Activated CD4-positive, alpha-beta memory T cell treated with anti-CD3 and anti-CD28 coated beads, Interleukin-2, amount 10 ng/mL, durations not matched to agents 7 days and 5 days (primary cell): ENCODE data around the gene TRIM50. TPM values are rescaled to one million over a fixed set of nuclear protein-coding genes. Genes with fewer than 3 reads are reported as not detected.

Source experiments
- CTCF ChIA-PET: fragments of 350-600 bp; sonication (Branson Sonifier 250); formaldehyde crosslinking; loops from one replicate; lab custom pipeline; 2021; ENCODE audit warnings: antibody characterized with exemption, inconsistent platforms; lab: Charles Lee
- POLR2A ChIA-PET: fragments of 350-600 bp; sonication (Branson Sonifier 250); formaldehyde crosslinking; loops from one replicate; lab custom pipeline; 2021; ENCODE audit warnings: antibody characterized with exemption; lab: Charles Lee
- DNase-seq: peaks from one replicate; pipeline ENCODE4 v3.0.0-alpha.2; 2020
- H3K27ac Mint-ChIP-seq: one replicate; pipeline ENCODE4 v1.8.0; 2021; ENCODE audit warnings: mild to moderate bottlenecking, mixed read lengths
- H3K27me3 Mint-ChIP-seq: one replicate; pipeline ENCODE4 v1.8.0; 2021; ENCODE audit warnings: mixed read lengths
- H3K36me3 Mint-ChIP-seq: one replicate; pipeline ENCODE4 v1.8.0; 2021; ENCODE audit warnings: low read depth, mixed read lengths
- H3K4me1 Mint-ChIP-seq: one replicate; pipeline ENCODE4 v1.8.0; 2021; ENCODE audit warnings: mixed read lengths
- H3K4me3 Mint-ChIP-seq: one replicate; pipeline ENCODE4 v1.8.0; 2021; ENCODE audit warnings: mild to moderate bottlenecking, mixed read lengths
- H3K9me3 Mint-ChIP-seq: one replicate; pipeline ENCODE4 v1.8.0; 2021; ENCODE audit warnings: mixed read lengths
- total RNA-seq, 2 experiments: library from RNA; stranded (reverse); gene quantifications; one replicate each; pipeline ENCODE4 v1.2.3, GENCODE V29; 2021

Gene TRIM50
- total RNA-seq, 2 experiments from 2014 or later: not detected

GRCh38 chr7:73358590-73359275 lies 30.9 kb upstream of the TRIM50 start:
- no peaks in the 10 kb centered on the region for H3K36me3 Mint-ChIP-seq

GRCh38 chr7:73356159-73356558 lies 28.3 kb upstream of the TRIM50 start:
- H3K27ac Mint-ChIP-seq: no peak overlapping the region
- POLR2A ChIA-PET: no interaction called here
- H3K4me3 Mint-ChIP-seq: no peak overlapping the region
- no peaks in the 10 kb centered on the region for H3K9me3 Mint-ChIP-seq
- H3K4me1 Mint-ChIP-seq: no peaks in the 10 kb centered on the region
- CTCF ChIA-PET: no interaction called here
- DNase-seq: no peak
- peaks cover 9% of the 10 kb centered on the region for H3K27me3 Mint-ChIP-seq
- no peaks in the 10 kb centered on the region for H3K36me3 Mint-ChIP-seq

More at GRCh38 chr7:73358590-73359275, 30.9 kb upstream of the TRIM50 start:
- H3K27ac Mint-ChIP-seq: no peak overlapping the region
- no peak overlapping the region for H3K4me3 Mint-ChIP-seq
- no peaks in the 10 kb centered on the region for H3K4me1 Mint-ChIP-seq
- H3K9me3 Mint-ChIP-seq: no peaks in the 10 kb centered on the region
- DNase-seq: no peak
- CTCF ChIA-PET: no interaction called here
- POLR2A ChIA-PET: no interaction called here
- peaks cover 9% of the 10 kb centered on the region for H3K27me3 Mint-ChIP-seq

DNA sequence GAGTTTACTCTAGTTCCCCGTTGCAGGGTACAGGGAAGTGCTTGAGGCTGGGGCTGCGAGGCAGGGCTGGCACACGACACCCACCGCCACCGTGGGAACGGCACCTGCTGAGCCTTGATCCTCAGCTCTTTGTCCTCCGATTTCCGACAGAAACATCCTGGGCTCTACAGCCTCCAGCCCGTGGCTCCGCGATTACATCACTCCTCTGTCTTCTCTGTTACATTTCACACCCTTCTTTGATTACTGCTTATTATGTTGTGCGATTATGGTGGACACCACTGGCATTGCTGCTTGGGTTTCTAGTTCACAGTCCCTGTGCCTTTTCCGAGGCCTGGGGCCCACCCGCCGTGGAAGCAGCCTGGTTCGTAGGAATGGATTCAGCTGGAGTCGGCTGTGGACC lies 26.9 kb upstream of the TRIM50 start:
- H3K4me1 Mint-ChIP-seq: no peaks in the 10 kb centered on the region
- peaks cover 4% of the 10 kb centered on the region for H3K27me3 Mint-ChIP-seq
- no peak for DNase-seq
- H3K9me3 Mint-ChIP-seq: no peaks in the 10 kb centered on the region
- no peak overlapping the region for H3K4me3 Mint-ChIP-seq
- H3K36me3 Mint-ChIP-seq: no peaks in the 10 kb centered on the region
- CTCF ChIA-PET: no interaction called here
- POLR2A ChIA-PET: no interaction called here
- H3K27ac Mint-ChIP-seq: no peak overlapping the region

DNA sequence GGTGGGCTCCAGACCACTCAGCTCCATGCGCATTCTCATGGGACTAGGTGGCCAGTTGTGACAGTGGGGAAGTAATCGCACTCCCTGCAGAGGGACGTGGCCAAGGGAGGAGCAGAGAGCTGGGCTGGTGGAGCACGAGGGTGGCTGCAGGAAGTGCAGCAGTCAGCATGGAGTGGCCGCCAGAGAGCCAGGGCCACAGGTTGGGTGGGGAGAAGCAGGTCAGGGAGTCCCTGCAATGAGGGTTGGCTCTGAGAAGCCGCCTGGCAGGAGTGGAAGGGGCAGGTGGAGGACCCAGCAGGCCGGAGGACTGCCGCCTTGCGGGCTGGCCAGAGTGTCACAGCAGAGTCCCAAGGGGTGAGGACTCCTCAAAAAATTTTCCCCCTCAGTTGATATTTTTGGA lies 26.3 kb upstream of the TRIM50 start:
- Mint-ChIP-seq H3K4me1 (no peaks in the 10 kb centered on the region), H3K36me3 (no peaks in the 10 kb centered on the region), H3K9me3 (no peaks in the 10 kb centered on the region), H3K4me3 (no peak overlapping the region), H3K27ac (no peak overlapping the region), H3K27me3 (peaks cover 3% of the 10 kb centered on the region)
- ChIA-PET POLR2A (no interaction called here), CTCF (no interaction called here)
- no peak for DNase-seq

DNA sequence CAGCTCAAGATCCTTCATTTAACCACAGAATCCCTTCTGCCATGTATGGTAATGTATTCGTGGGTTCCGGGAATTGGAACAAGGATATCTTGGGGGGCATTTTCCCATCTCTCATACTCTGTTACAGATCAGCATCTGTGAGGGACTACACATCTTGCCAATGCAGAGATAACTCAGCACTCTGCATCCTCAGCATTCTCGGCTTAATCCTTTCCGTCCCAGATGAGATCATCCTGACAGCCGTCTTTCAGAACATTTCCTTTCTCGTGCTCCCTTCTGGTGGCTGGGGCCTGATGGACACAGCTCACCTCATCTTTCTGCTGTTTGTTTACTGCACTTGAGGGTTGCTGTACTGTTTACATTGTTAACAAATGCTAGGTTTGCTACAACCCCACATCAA lies 25.4 kb upstream of the TRIM50 start:
- Mint-ChIP-seq H3K36me3 (no peaks in the 10 kb centered on the region), H3K27me3 (peaks cover 2% of the 10 kb centered on the region), H3K27ac (no peak overlapping the region), H3K9me3 (no peaks in the 10 kb centered on the region), H3K4me1 (no peaks in the 10 kb centered on the region), H3K4me3 (no peak overlapping the region)
- no peak for DNase-seq
- CTCF ChIA-PET: no interaction called here
- POLR2A ChIA-PET: no interaction called here

GRCh38 chr7:73352784-73353183 lies 24.9 kb upstream of the TRIM50 start:
- CTCF ChIA-PET: no interaction called here
- H3K9me3 Mint-ChIP-seq: no peaks in the 10 kb centered on the region
- no peaks in the 10 kb centered on the region for H3K4me1 Mint-ChIP-seq
- POLR2A ChIA-PET: no interaction called here
- no peak overlapping the region for H3K4me3 Mint-ChIP-seq
- no peak for DNase-seq
- no peak overlapping the region for H3K27ac Mint-ChIP-seq
- H3K36me3 Mint-ChIP-seq: no peaks in the 10 kb centered on the region
- H3K27me3 Mint-ChIP-seq: peaks cover 2% of the 10 kb centered on the region

DNA sequence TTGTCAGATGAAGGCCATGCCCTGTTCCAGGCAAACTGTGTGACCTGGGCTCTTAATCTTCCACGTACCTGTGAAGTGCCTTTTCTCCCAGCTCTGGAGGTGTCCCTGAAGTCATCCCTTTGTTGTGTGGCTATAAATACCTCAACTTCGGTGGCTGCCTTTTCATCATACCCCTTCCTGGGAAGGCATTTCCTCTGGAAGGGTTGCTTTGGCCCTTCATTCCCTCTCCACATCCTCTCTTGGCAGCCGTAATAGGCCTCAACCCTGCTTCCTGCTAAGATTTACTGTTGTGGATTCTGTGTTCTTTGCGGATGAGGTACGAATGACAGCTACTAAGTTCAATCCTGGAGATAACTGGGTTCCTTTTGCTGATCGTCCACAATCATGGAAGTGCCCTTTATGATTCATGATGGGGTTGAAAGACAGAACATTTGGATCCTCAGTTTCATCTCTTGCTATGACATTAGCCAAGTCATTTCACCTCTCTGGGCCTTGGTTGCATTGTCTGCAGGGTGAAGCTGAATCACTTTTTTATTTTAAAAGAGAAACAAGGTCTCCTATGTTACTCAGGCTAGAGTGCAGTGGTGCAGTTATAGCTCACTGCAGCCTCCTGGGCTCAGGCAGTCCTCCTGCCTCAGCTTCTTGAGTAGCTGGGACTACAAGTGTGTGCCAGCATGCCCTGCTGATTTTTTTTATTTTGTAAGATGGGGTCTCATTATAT lies 23.7 kb upstream of the TRIM50 start:
- H3K9me3 Mint-ChIP-seq: no peaks in the 10 kb centered on the region
- no peaks in the 10 kb centered on the region for H3K4me1 Mint-ChIP-seq
- POLR2A ChIA-PET: no interaction called here
- CTCF ChIA-PET: no interaction called here
- H3K4me3 Mint-ChIP-seq: no peak overlapping the region
- no peak for DNase-seq
- H3K27me3 Mint-ChIP-seq: peaks cover 2% of the 10 kb centered on the region
- no peaks in the 10 kb centered on the region for H3K36me3 Mint-ChIP-seq
- no peak overlapping the region for H3K27ac Mint-ChIP-seq

DNA sequence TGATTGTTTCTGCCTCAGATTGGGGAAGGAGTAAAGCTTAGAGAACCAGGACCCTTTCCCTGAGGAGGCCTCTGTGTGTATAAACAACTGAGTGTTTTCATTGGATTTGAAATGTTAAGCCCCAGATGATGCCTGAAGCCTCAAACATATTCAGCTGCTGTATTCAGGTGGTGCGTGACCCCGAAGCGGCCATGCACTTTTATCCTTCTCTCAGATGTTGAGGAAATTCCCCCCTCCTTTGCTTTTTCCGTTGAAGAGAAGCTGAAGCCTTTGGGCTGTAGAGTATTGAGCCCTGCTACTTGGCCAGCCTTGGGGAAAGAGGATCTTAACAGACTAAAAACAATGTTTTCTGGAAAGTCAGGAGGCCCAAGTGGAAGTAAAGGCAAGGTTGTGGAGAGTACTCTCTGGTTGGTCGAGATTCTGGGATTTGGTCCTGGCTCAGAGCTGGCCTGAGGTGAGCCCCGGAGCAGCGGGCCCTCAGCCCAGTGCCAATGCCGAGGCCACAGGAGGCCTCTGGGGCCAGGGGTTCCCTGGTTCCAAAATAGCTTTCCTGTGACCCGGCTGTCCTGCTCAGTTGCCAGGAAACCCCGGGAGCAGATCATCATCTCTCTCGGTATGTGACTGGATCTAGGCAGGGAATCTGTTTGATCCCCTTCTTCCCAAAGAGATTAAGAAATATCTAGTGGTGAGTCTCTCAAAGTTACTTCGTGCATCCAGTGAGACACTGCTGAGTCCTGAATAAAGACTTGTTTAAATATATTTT lies 22.6 kb upstream of the TRIM50 start:
- Mint-ChIP-seq H3K27me3 (no peaks in the 10 kb centered on the region), H3K4me1 (no peaks in the 10 kb centered on the region), H3K36me3 (no peaks in the 10 kb centered on the region), H3K27ac (no peak overlapping the region), H3K4me3 (no peak overlapping the region), H3K9me3 (no peaks in the 10 kb centered on the region)
- CTCF ChIA-PET: no interaction called here
- DNase-seq: no peak
- POLR2A ChIA-PET: no interaction called here

- Mint-ChIP-seq H3K4me3 (no peak overlapping the region), H3K9me3 (no peaks in the 10 kb centered on the region), H3K27ac (no peak overlapping the region), H3K27me3 (no peaks in the 10 kb centered on the region), H3K36me3 (no peaks in the 10 kb centered on the region), H3K4me1 (no peaks in the 10 kb centered on the region)
- ChIA-PET CTCF (no interaction called here), POLR2A (no interaction called here)
- no peak for DNase-seq
These were observed 21.9 kb upstream of the TRIM50 start for GRCh38 chr7:73349763-73350162.

GRCh38 chr7:73345951-73346350 lies 18.1 kb upstream of the TRIM50 start:
- no peaks in the 10 kb centered on the region for H3K4me1 Mint-ChIP-seq
- H3K4me3 Mint-ChIP-seq: no peak overlapping the region
- no peaks in the 10 kb centered on the region for H3K9me3 Mint-ChIP-seq
- ChIA-PET POLR2A (no interaction called here), CTCF (interaction anchor here (0.5 kb wide), 1 partner anchor 1890 kb away, joined by 3 read pairs; no protein-coding TSS in a partner anchor)
- no peaks in the 10 kb centered on the region for H3K36me3 Mint-ChIP-seq
- peaks cover 2% of the 10 kb centered on the region for H3K27me3 Mint-ChIP-seq
- DNase-seq: no peak
- no peak overlapping the region for H3K27ac Mint-ChIP-seq

- H3K27me3 Mint-ChIP-seq: peaks cover 2% of the 10 kb centered on the region
- CTCF ChIA-PET: interaction anchor here (0.5 kb wide), 1 partner anchor 1890 kb away, joined by 3 read pairs; no protein-coding TSS in a partner anchor
- POLR2A ChIA-PET: no interaction called here
- no peak overlapping the region for H3K4me3 Mint-ChIP-seq
- no peaks in the 10 kb centered on the region for H3K4me1 Mint-ChIP-seq
- no peaks in the 10 kb centered on the region for H3K9me3 Mint-ChIP-seq
- no peak for DNase-seq
- H3K27ac Mint-ChIP-seq: no peak overlapping the region
- H3K36me3 Mint-ChIP-seq: no peaks in the 10 kb centered on the region
These were observed 17.7 kb upstream of the TRIM50 start for GRCh38 chr7:73345538-73345937.

- Mint-ChIP-seq H3K4me1 (no peaks in the 10 kb centered on the region), H3K27ac (no peak overlapping the region), H3K27me3 (peaks cover 5% of the 10 kb centered on the region), H3K9me3 (no peaks in the 10 kb centered on the region), H3K36me3 (no peaks in the 10 kb centered on the region), H3K4me3 (no peak overlapping the region)
- POLR2A ChIA-PET: no interaction called here
- CTCF ChIA-PET: no interaction called here
- DNase-seq: no peak
These were observed 15.9 kb upstream of the TRIM50 start for GRCh38 chr7:73343671-73344380.

- no peak for DNase-seq
- Mint-ChIP-seq H3K4me1 (no peaks in the 10 kb centered on the region), H3K4me3 (no peak overlapping the region), H3K27me3 (peaks cover 6% of the 10 kb centered on the region), H3K9me3 (no peaks in the 10 kb centered on the region), H3K27ac (no peak overlapping the region), H3K36me3 (no peaks in the 10 kb centered on the region)
- POLR2A ChIA-PET: no interaction called here
- CTCF ChIA-PET: no interaction called here
These were observed 14.8 kb upstream of the TRIM50 start for GRCh38 chr7:73342645-73343044.
